ENCODE measurements around the gene CACNB2. TPM values are rescaled to one million over a fixed set of nuclear protein-coding genes. Genes with fewer than 3 reads are reported as not detected.

CACNB2 gene
- total RNA-seq, 1 experiment from 2014 or later: not detected

GRCh38 chr10:18505456-18506118 is 365.4 kb downstream of the CACNB2 start:
- peak; percentile 70 for DNase-seq (ENCODE audit: low spot score)
- in situ Hi-C loops (cut with HindIII; ENCODE audit: low sequenced_read_pairs): no loop called here

- in situ Hi-C loops (cut with HindIII; ENCODE audit: low sequenced_read_pairs): no loop called here
- no peak for DNase-seq (ENCODE audit: low spot score)
Measured at GRCh38 chr10:18508587-18508986, 368.4 kb downstream of the CACNB2 start.

- no peak for DNase-seq (ENCODE audit: low spot score)
Measured at GRCh38 chr10:18514537-18514936, 374.3 kb downstream of the CACNB2 start.

GRCh38 chr10:18516851-18517250 is 376.6 kb downstream of the CACNB2 start:
- in situ Hi-C loops (cut with HindIII; ENCODE audit: low sequenced_read_pairs): no loop called here
- no peak for DNase-seq (ENCODE audit: low spot score)

More at GRCh38 chr10:18514537-18514936, 374.3 kb downstream of the CACNB2 start:
- in situ Hi-C loops (cut with HindIII; ENCODE audit: low sequenced_read_pairs): no loop called here

- no peak for DNase-seq (ENCODE audit: low spot score)
- in situ Hi-C loops (cut with HindIII; ENCODE audit: low sequenced_read_pairs): no loop called here
Measured at GRCh38 chr10:18523025-18523424, 382.8 kb downstream of the CACNB2 start.

GRCh38 chr10:18523858-18524257 is 383.6 kb downstream of the CACNB2 start:
- in situ Hi-C loops (cut with HindIII; ENCODE audit: low sequenced_read_pairs): no loop called here
- DNase-seq (ENCODE audit: low spot score): no peak

GRCh38 chr10:18527687-18528086 is 387.5 kb downstream of the CACNB2 start:
- in situ Hi-C loops (cut with HindIII; ENCODE audit: low sequenced_read_pairs): no loop called here
- DNase-seq (ENCODE audit: low spot score): no peak

- in situ Hi-C loops (cut with HindIII; ENCODE audit: low sequenced_read_pairs): no loop called here
- DNase-seq (ENCODE audit: low spot score): no peak
Measured at GRCh38 chr10:18528292-18528691, 388.1 kb downstream of the CACNB2 start.

- in situ Hi-C loops (cut with HindIII; ENCODE audit: low sequenced_read_pairs): no loop called here
- peak; percentile 72 for DNase-seq (ENCODE audit: low spot score)
Measured at GRCh38 chr10:18532881-18533535, 392.8 kb downstream of the CACNB2 start.

- in situ Hi-C loops (cut with HindIII; ENCODE audit: low sequenced_read_pairs): no loop called here
- DNase-seq (ENCODE audit: low spot score): no peak
Measured at GRCh38 chr10:18533896-18534295, 393.7 kb downstream of the CACNB2 start.

- in situ Hi-C loops (cut with HindIII; ENCODE audit: low sequenced_read_pairs): no loop called here
- no peak for DNase-seq (ENCODE audit: low spot score)
Measured at GRCh38 chr10:18539335-18539734, 399.1 kb downstream of the CACNB2 start.

- in situ Hi-C loops (cut with HindIII; ENCODE audit: low sequenced_read_pairs): no loop called here
- no peak for DNase-seq (ENCODE audit: low spot score)
Measured at GRCh38 chr10:18540195-18540594, 400.0 kb downstream of the CACNB2 start.

GRCh38 chr10:18542832-18543231 is 402.6 kb downstream of the CACNB2 start:
- in situ Hi-C loops (cut with HindIII; ENCODE audit: low sequenced_read_pairs): no loop called here
- no peak for DNase-seq (ENCODE audit: low spot score)

GRCh38 chr10:18545621-18546305 is 405.5 kb downstream of the CACNB2 start:
- DNase-seq (ENCODE audit: low spot score): no peak
- in situ Hi-C loops (cut with HindIII; ENCODE audit: low sequenced_read_pairs): no loop called here

GRCh38 chr10:18549105-18549504 is 408.9 kb downstream of the CACNB2 start:
- DNase-seq (ENCODE audit: low spot score): no peak
- in situ Hi-C loops (cut with HindIII; ENCODE audit: low sequenced_read_pairs): no loop called here

GRCh38 chr10:18551473-18551872 is 411.2 kb downstream of the CACNB2 start:
- in situ Hi-C loops (cut with HindIII; ENCODE audit: low sequenced_read_pairs): no loop called here
- no peak for DNase-seq (ENCODE audit: low spot score)

GRCh38 chr10:18554479-18554878 is 414.3 kb downstream of the CACNB2 start:
- DNase-seq (ENCODE audit: low spot score): no peak
- in situ Hi-C loops (cut with HindIII; ENCODE audit: low sequenced_read_pairs): no loop called here

GRCh38 chr10:18556522-18557147 is 416.4 kb downstream of the CACNB2 start:
- DNase-seq (ENCODE audit: low spot score): no peak
- in situ Hi-C loops (cut with HindIII; ENCODE audit: low sequenced_read_pairs): no loop called here

- DNase-seq (ENCODE audit: low spot score): no peak
- in situ Hi-C loops (cut with HindIII; ENCODE audit: low sequenced_read_pairs): no loop called here
Measured at GRCh38 chr10:18557960-18558359, 417.7 kb downstream of the CACNB2 start.

All from G401 (cell line).